ENCODE measurements around the gene GPX1.
A peak's percentile ranks its signal among the peaks of the same experiment; 100 is the strongest.
"Not testable (repeated sequence)": the region's sequence is repeated elsewhere in the genome, so short reads cannot be mapped to it uniquely, and the experiment has no call there.

Gene GPX1

GRCh38 chr3:49351521-49352011, 6.6 kb downstream of the GPX1 start:
- in situ Hi-C loops (cut with HindIII; ENCODE audit: low pct_unique_long_range_greater_than_20kb, low sequenced_read_pairs) = no loop called here
- no peak for DNase-seq (ENCODE audit: low read depth in 1 of 2, low spot score in 1 of 2)

GRCh38 chr3:49349348-49350114, 8.6 kb downstream of the GPX1 start:
- DNase-seq (ENCODE audit: low read depth in 1 of 2, low spot score in 1 of 2) = no peak
- TF ChIP-seq JUND (IDR thresholded peaks at IDR 0.05; ENCODE audit: low read depth) = no peak
- in situ Hi-C loops (cut with HindIII; ENCODE audit: low pct_unique_long_range_greater_than_20kb, low sequenced_read_pairs) = no loop called here

More at GRCh38 chr3:49351521-49352011, 6.6 kb downstream of the GPX1 start:
- TF ChIP-seq JUND (IDR thresholded peaks at IDR 0.05; ENCODE audit: low read depth) = no peak

- in situ Hi-C loops (cut with HindIII; ENCODE audit: low pct_unique_long_range_greater_than_20kb, low sequenced_read_pairs); DNase-seq (ENCODE audit: low read depth in 1 of 2, low spot score in 1 of 2): not testable (repeated sequence)
Observed at GRCh38 chr3:49348361-49348760, 9.8 kb downstream of the GPX1 start.

- no peak for TF ChIP-seq JUND (IDR thresholded peaks at IDR 0.05; ENCODE audit: low read depth)
- DNase-seq (ENCODE audit: low read depth in 1 of 2, low spot score in 1 of 2) = no peak
- in situ Hi-C loops (cut with HindIII; ENCODE audit: low pct_unique_long_range_greater_than_20kb, low sequenced_read_pairs) = no loop called here
Observed at GRCh38 chr3:49346797-49347251, 11.3 kb downstream of the GPX1 start.

- no peak for DNase-seq (ENCODE audit: low read depth in 1 of 2, low spot score in 1 of 2)
- in situ Hi-C loops (cut with HindIII; ENCODE audit: low pct_unique_long_range_greater_than_20kb, low sequenced_read_pairs) = no loop called here
- no peak for TF ChIP-seq JUND (IDR thresholded peaks at IDR 0.05; ENCODE audit: low read depth)
Observed at GRCh38 chr3:49343163-49343562, 15.0 kb downstream of the GPX1 start.

- in situ Hi-C loops (cut with HindIII; ENCODE audit: low pct_unique_long_range_greater_than_20kb, low sequenced_read_pairs) = no loop called here
- no peak for TF ChIP-seq JUND (IDR thresholded peaks at IDR 0.05; ENCODE audit: low read depth)
- DNase-seq (ENCODE audit: low read depth in 1 of 2, low spot score in 1 of 2) = no peak
Observed at GRCh38 chr3:49341996-49342395, 16.2 kb downstream of the GPX1 start.

- DNase-seq (ENCODE audit: low read depth in 1 of 2, low spot score in 1 of 2) = peak; percentile 64 to 92
- TF ChIP-seq JUND (IDR thresholded peaks at IDR 0.05; ENCODE audit: low read depth) = no peak
- in situ Hi-C loops (cut with HindIII; ENCODE audit: low pct_unique_long_range_greater_than_20kb, low sequenced_read_pairs) = no loop called here
Observed at GRCh38 chr3:49339941-49340800, 18.0 kb downstream of the GPX1 start, which contains the start of gene USP4. USP4 (minus strand) TSS chr3:49340053; CDS start chr3:49340024, 29 bp downstream.

- in situ Hi-C loops (cut with HindIII; ENCODE audit: low pct_unique_long_range_greater_than_20kb, low sequenced_read_pairs) = no loop called here
- no peak for DNase-seq (ENCODE audit: low read depth in 1 of 2, low spot score in 1 of 2)
Observed at GRCh38 chr3:49339581-49339940, 18.6 kb downstream of the GPX1 start.

GRCh38 chr3:49333916-49334633, 24.1 kb downstream of the GPX1 start:
- DNase-seq (ENCODE audit: low read depth in 1 of 2, low spot score in 1 of 2) = no peak

More at GRCh38 chr3:49339581-49339940, 18.6 kb downstream of the GPX1 start:
- TF ChIP-seq JUND (IDR thresholded peaks at IDR 0.05; ENCODE audit: low read depth) = no peak

GRCh38 chr3:49333091-49333490, 25.1 kb downstream of the GPX1 start:
- no peak for DNase-seq (ENCODE audit: low read depth in 1 of 2, low spot score in 1 of 2)
- in situ Hi-C loops (cut with HindIII; ENCODE audit: low pct_unique_long_range_greater_than_20kb, low sequenced_read_pairs) = no loop called here
- TF ChIP-seq JUND (IDR thresholded peaks at IDR 0.05; ENCODE audit: low read depth) = no peak

More at GRCh38 chr3:49333916-49334633, 24.1 kb downstream of the GPX1 start:
- in situ Hi-C loops (cut with HindIII; ENCODE audit: low pct_unique_long_range_greater_than_20kb, low sequenced_read_pairs) = no loop called here
- no peak for TF ChIP-seq JUND (IDR thresholded peaks at IDR 0.05; ENCODE audit: low read depth)

GRCh38 chr3:49329186-49329585, 29.0 kb downstream of the GPX1 start:
- in situ Hi-C loops (cut with HindIII; ENCODE audit: low pct_unique_long_range_greater_than_20kb, low sequenced_read_pairs) = no loop called here
- no peak for DNase-seq (ENCODE audit: low read depth in 1 of 2, low spot score in 1 of 2)
- no peak for TF ChIP-seq JUND (IDR thresholded peaks at IDR 0.05; ENCODE audit: low read depth)

GRCh38 chr3:49328350-49328749, 29.8 kb downstream of the GPX1 start:
- in situ Hi-C loops (cut with HindIII; ENCODE audit: low pct_unique_long_range_greater_than_20kb, low sequenced_read_pairs); DNase-seq (ENCODE audit: low read depth in 1 of 2, low spot score in 1 of 2): not testable (repeated sequence)

Data from T47D (cell line).